Duodenal mucosa (tissue), 2 donors: ENCODE measurements around the gene CDKN2AIPNL.
"Not testable (repeated sequence)": the region's sequence is repeated elsewhere in the genome, so short reads cannot be mapped to it uniquely, and the experiment has no call there.

Experiments used
- H3K27ac ChIP-seq: one replicate; pipeline ENCODE4 v1.7.0; 2013; ENCODE audit warnings: low read depth, low read length
- H3K27me3 ChIP-seq, 2 donors: one replicate each; pipeline ENCODE4 v1.7.0; 2013; ENCODE audit warnings: low read length in 2 of 2, control low read depth in 1 of 2; ENCODE audit not compliant: insufficient read depth in 2 of 2, control insufficient read depth in 1 of 2
- H3K36me3 ChIP-seq, 2 donors: one replicate each; pipeline ENCODE4 v1.7.0; 2013; ENCODE audit warnings: low read length in 2 of 2, control low read depth in 1 of 2; ENCODE audit not compliant: insufficient read depth in 2 of 2, control insufficient read depth in 1 of 2
- H3K4me1 ChIP-seq, 2 donors: one replicate each; pipeline ENCODE4 v1.7.0; 2013; ENCODE audit warnings: low read length in 2 of 2, control low read depth in 1 of 2; ENCODE audit not compliant: insufficient read depth in 2 of 2, control insufficient read depth in 1 of 2
- H3K4me3 ChIP-seq, 2 donors: one replicate each; pipeline ENCODE4 v1.7.0; 2013; ENCODE audit warnings: low read length in 2 of 2, low read depth in 1 of 2
- H3K9ac ChIP-seq, 2 donors: one replicate each; pipeline ENCODE4 v1.7.0; 2013; ENCODE audit warnings: low read length in 2 of 2, low read depth in 1 of 2
- H3K9me3 ChIP-seq, 2 donors: one replicate each; pipeline ENCODE4 v1.7.0; 2013; ENCODE audit warnings: low read length in 2 of 2, control low read depth in 1 of 2; ENCODE audit not compliant: control insufficient read depth in 1 of 2

The CDKN2AIPNL gene

GRCh38 chr5:134426361-134426760, 14.7 kb upstream of the CDKN2AIPNL start:
- H3K27ac ChIP-seq = no peak overlapping the region
- H3K9ac ChIP-seq = no peak overlapping the region
- H3K27me3 ChIP-seq = no peaks in the 10 kb centered on the region
- H3K36me3 ChIP-seq = no peaks in the 10 kb centered on the region
- no peaks in the 10 kb centered on the region for H3K4me1 ChIP-seq
- no peak overlapping the region for H3K4me3 ChIP-seq
- H3K9me3 ChIP-seq = no peaks in the 10 kb centered on the region

GRCh38 chr5:134423376-134423775, 11.7 kb upstream of the CDKN2AIPNL start:
- no peaks in the 10 kb centered on the region for H3K9me3 ChIP-seq
- H3K4me1 ChIP-seq = peaks cover 0 to 5% of the 10 kb centered on the region in 2 donors
- no peak overlapping the region for H3K4me3 ChIP-seq
- H3K36me3 ChIP-seq = no peaks in the 10 kb centered on the region
- H3K9ac ChIP-seq = no peak overlapping the region
- no peak overlapping the region for H3K27ac ChIP-seq
- H3K27me3 ChIP-seq = no peaks in the 10 kb centered on the region

GRCh38 chr5:134422791-134423365, 11.2 kb upstream of the CDKN2AIPNL start:
- H3K36me3 ChIP-seq = no peaks in the 10 kb centered on the region
- H3K27me3 ChIP-seq = no peaks in the 10 kb centered on the region
- no peak overlapping the region for H3K4me3 ChIP-seq
- no peak overlapping the region for H3K9ac ChIP-seq
- no peak overlapping the region for H3K27ac ChIP-seq
- no peaks in the 10 kb centered on the region for H3K9me3 ChIP-seq
- peaks cover 0 to 5% of the 10 kb centered on the region in 2 donors for H3K4me1 ChIP-seq

- peaks cover 9 to 12% of the 10 kb centered on the region in 2 donors for H3K4me1 ChIP-seq
- H3K27ac ChIP-seq, H3K4me3 ChIP-seq, H3K9ac ChIP-seq, H3K9me3 ChIP-seq, H3K27me3 ChIP-seq, H3K36me3 ChIP-seq: not testable (repeated sequence)
Observed at GRCh38 chr5:134421038-134421437, 9.4 kb upstream of the CDKN2AIPNL start.

- peaks cover 16% of the 10 kb centered on the region in 2 donors for H3K4me1 ChIP-seq
- H3K4me3 ChIP-seq = no peak overlapping the region
- H3K9ac ChIP-seq = no peak overlapping the region
- H3K27ac ChIP-seq = no peak overlapping the region
- no peaks in the 10 kb centered on the region for H3K36me3 ChIP-seq
- no peaks in the 10 kb centered on the region for H3K27me3 ChIP-seq
- no peaks in the 10 kb centered on the region for H3K9me3 ChIP-seq
Observed at GRCh38 chr5:134420343-134420742, 8.7 kb upstream of the CDKN2AIPNL start.

DNA sequence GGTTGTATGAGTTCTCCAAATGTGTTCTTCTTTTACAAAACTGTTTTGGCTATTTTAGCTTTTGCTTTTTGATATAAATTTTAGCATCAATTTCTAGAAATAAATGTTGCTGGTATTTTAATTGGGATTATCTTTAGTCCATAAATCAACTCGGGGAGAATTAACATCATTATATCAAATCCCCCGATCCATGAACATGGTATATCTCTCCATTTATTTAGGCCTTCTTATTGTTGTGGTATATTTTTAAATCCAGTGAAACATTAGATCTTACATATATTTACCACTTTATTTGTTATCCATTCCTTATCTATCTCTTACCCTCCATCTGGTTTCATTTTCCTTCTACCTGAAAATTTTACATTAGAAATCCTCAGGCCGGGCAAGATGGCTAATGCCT, 7.3 kb upstream of the CDKN2AIPNL start:
- no peaks in the 10 kb centered on the region for H3K27me3 ChIP-seq
- no peak overlapping the region for H3K9ac ChIP-seq
- H3K36me3 ChIP-seq = no peaks in the 10 kb centered on the region
- no peaks in the 10 kb centered on the region for H3K9me3 ChIP-seq
- peaks cover 20 to 27% of the 10 kb centered on the region in 2 donors for H3K4me1 ChIP-seq
- H3K4me3 ChIP-seq = no peak overlapping the region
- H3K27ac ChIP-seq = no peak overlapping the region

DNA sequence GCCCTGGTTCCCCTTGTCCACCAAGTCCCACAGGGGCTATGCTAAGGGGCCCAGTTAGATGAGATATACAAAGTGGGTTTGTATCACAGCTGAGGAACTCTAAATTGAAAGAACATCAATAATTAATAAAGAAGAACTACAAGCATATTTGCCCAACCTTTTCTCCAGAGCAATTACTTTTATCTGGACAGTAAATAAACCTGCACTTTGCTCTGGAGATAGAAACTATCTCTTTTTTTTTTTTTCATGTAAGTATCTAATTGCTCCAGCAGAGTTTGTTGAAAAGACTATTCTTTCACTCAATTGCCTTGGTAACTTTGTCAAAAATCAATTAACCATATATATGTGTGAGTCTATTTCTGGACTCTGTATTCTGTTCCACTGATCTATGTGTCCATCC, 6.0 kb upstream of the CDKN2AIPNL start:
- H3K9ac ChIP-seq = no peak overlapping the region
- no peaks in the 10 kb centered on the region for H3K9me3 ChIP-seq
- H3K36me3 ChIP-seq = no peaks in the 10 kb centered on the region
- H3K4me3 ChIP-seq = no peak overlapping the region
- H3K27me3 ChIP-seq = no peaks in the 10 kb centered on the region
- peaks cover 25 to 29% of the 10 kb centered on the region in 2 donors for H3K4me1 ChIP-seq
- no peak overlapping the region for H3K27ac ChIP-seq

DNA sequence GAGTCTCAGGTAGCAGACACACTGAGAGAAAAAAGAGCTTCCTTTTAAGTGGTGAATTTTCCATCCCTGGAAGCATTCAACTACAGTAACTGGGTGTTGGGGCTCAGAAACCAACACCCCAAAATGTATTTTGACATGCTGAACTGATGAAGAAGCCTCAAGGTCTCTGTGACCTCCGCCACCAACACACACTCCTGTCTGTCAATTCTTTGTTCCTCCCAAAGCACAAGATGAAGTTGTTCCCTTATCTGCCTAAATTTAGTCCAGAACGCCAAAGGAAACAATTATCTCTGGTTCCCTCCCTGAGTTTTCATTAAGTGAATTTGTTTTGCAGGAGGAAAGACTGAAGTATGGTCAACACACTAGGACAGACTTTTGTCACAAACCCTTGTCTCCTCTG, 1.4 kb upstream of the CDKN2AIPNL start:
- H3K9ac ChIP-seq = peak overlapping the region in 1 of 2 donors; percentile 47

GRCh38 chr5:134411228-134411545, 494 bp downstream of the CDKN2AIPNL start:
- Histone ChIP-seq H3K4me3 (peak overlapping the region; percentile 83 to 93), H3K9ac (peak overlapping the region; percentile 88 to 97), H3K9me3 (no peaks in the 10 kb centered on the region), H3K27me3 (no peaks in the 10 kb centered on the region), H3K27ac (no peak overlapping the region), H3K36me3 (peaks cover 6 to 13% of the 10 kb centered on the region in 2 donors), H3K4me1 (peaks cover 36 to 47% of the 10 kb centered on the region in 2 donors)

More for the DNA sequence above, 1.4 kb upstream of the CDKN2AIPNL start:
- H3K36me3 ChIP-seq = peaks cover 0 to 8% of the 10 kb centered on the region in 2 donors
- no peaks in the 10 kb centered on the region for H3K27me3 ChIP-seq
- H3K4me1 ChIP-seq = peaks cover 47 to 50% of the 10 kb centered on the region in 2 donors
- H3K9me3 ChIP-seq = no peaks in the 10 kb centered on the region
- H3K27ac ChIP-seq = no peak overlapping the region
- H3K4me3 ChIP-seq = no peak overlapping the region

DNA sequence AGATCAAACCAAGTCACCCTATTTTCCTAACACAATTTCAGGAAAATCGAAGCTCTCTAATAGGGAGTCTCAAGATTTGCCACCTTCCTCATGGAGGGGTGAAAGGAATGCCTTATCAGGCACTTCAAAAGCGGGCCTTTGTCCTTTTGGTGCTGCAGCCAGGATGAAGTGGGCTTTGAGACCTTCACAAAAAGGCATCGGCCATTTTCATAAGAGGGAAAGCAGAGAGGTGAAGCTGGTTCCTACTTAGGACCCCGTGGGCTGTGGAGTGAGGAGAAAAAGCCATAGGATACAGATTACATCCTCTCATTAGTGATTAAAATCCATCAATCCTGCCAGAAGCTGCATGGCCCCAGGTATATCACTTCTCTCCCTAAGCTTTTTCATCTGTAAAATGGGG, 859 bp downstream of the CDKN2AIPNL start:
- H3K36me3 ChIP-seq = peaks cover 6 to 15% of the 10 kb centered on the region in 2 donors
- H3K9ac ChIP-seq = peak overlapping the region; percentile 88 to 97
- H3K9me3 ChIP-seq = no peaks in the 10 kb centered on the region
- no peaks in the 10 kb centered on the region for H3K27me3 ChIP-seq
- H3K27ac ChIP-seq = no peak overlapping the region
- peak overlapping the region; percentile 83 to 93 for H3K4me3 ChIP-seq
- peaks cover 33 to 43% of the 10 kb centered on the region in 2 donors for H3K4me1 ChIP-seq

DNA sequence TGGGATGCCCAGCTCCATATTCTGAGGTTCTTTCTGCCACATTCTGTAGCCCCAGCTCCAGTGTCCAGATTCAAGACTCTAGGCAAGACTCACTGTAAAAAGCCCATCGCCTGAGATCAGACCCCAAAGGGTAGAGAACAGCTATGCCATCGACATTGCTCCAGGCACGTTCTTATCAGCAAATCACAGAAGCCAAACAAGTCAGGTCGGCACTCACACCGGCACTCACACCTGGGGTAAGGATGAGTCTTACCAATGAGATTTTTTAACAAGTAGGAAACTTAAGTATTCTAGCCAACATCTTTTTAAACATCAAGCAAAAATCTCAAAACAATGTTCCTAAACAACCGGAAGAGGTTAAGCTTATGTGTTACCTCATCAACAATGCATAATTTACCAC, 2.4 kb downstream of the CDKN2AIPNL start:
- peaks cover 31% of the 10 kb centered on the region in 2 donors for H3K4me1 ChIP-seq
- H3K27ac ChIP-seq = no peak overlapping the region
- no peaks in the 10 kb centered on the region for H3K27me3 ChIP-seq
- no peak overlapping the region for H3K9ac ChIP-seq
- no peak overlapping the region for H3K4me3 ChIP-seq
- no peaks in the 10 kb centered on the region for H3K9me3 ChIP-seq
- H3K36me3 ChIP-seq = peaks cover 6 to 17% of the 10 kb centered on the region in 2 donors
